Esophagus muscularis mucosa (tissue), 4 donors: ENCODE results near the gene LPAR3. TPM values are rescaled to one million over a fixed set of nuclear protein-coding genes. Genes with fewer than 3 reads are reported as not detected.
A peak's percentile ranks its signal among the peaks of the same experiment; 100 is the strongest.

Source experiments
- DNase-seq: peaks from one replicate; pipeline ENCODE4 v3.0.0-alpha.2; 2017; ENCODE audit errors: extremely low spot score
- H3K27ac ChIP-seq, 4 donors: fragments of 200-600 bp; sonication (generic); replicated peaks in 1 of 4; 1 replicate in 3 of 4; 2 replicates in 1 of 4; pipeline ENCODE4 v1.5.1; 2016 to 2019; ENCODE audit warnings: mild to moderate bottlenecking in 1 of 4
- H3K27me3 ChIP-seq, 4 donors: fragments of 200-600 bp; sonication (generic); one replicate each; pipeline versions ENCODE4 v1.5.1 to v1.6.0; 2016 to 2019
- H3K36me3 ChIP-seq, 4 donors: fragments of 200-600 bp; sonication (generic); one replicate each; pipeline ENCODE4 v1.5.1; 2016 to 2019
- H3K4me1 ChIP-seq, 4 donors: fragments of 200-600 bp; sonication (generic); one replicate each; pipeline ENCODE4 v1.5.1; 2016 to 2019
- H3K4me3 ChIP-seq, 4 donors: fragments of 200-600 bp; sonication (generic); 1 replicate in 2 of 4; 2 replicates in 2 of 4; pipeline ENCODE4 v1.5.1; 2016 to 2019; ENCODE audit warnings: mild to moderate bottlenecking in 4 of 4, moderate library complexity in 1 of 4
- H3K9me3 ChIP-seq, 4 donors: fragments of 200-600 bp; sonication (generic); 1 replicate in 3 of 4; 2 replicates in 1 of 4; pipeline ENCODE4 v1.5.1; 2016 to 2019
- CTCF ChIP-seq, 3 experiments: fragments of 200-600 bp in 2 of 3; fragments of 450-650 bp in 1 of 3; sonication (generic) in 2 of 3; IDR thresholded peaks; one replicate each; pipeline ENCODE4 v1.5.1; 2017 to 2019; ENCODE audit warnings: antibody characterized with exemption in 3 of 3, mild to moderate bottlenecking in 2 of 3, moderate library complexity in 1 of 3
- EP300 ChIP-seq: sonication (generic); formaldehyde crosslinking; IDR thresholded peaks from one replicate; pipeline ENCODE4 v1.6.1; 2017; ENCODE audit warnings: antibody characterized with exemption
- POLR2A ChIP-seq: fragments of 450-650 bp; IDR thresholded peaks from one replicate; pipeline ENCODE4 v1.6.1; 2017; ENCODE audit warnings: antibody characterized with exemption, moderate library complexity, mild to moderate bottlenecking, low read depth
- POLR2AphosphoS5 ChIP-seq, 2 donors: sonication (generic); formaldehyde crosslinking; IDR thresholded peaks; one replicate each; pipeline ENCODE4 v1.6.1; 2017; ENCODE audit warnings: antibody characterized with exemption in 2 of 2
- WGBS: methylation state at CpG from one replicate; pipeline ENCODE4 v1.1.5; 2018; 5-methylcytosine and 5-hydroxymethylcytosine counted together
- intact Hi-C: fragments of 100-400 bp; cut with DNase I; formaldehyde crosslinking; loops from one replicate; pipeline ENCODE4 v1.15.1; 2023
- total RNA-seq, 4 donors: library from RNA; depleted of rRNA; stranded (reverse); fragments of >200 nt; gene quantifications; one replicate each; pipeline versions ENCODE4 v1.1.0 to v1.2.1, GENCODE V29; 2016

LPAR3 gene
- total RNA-seq, 4 donors from 2014 or later, result 0.19 to 0.33 TPM; not detected in 2

GRCh38 chr1:84800090-84801073 is 92.6 kb downstream of the LPAR3 start:
- 83% methylated on average over 7 of the region's 7 CpGs for WGBS
- Histone ChIP-seq H3K27me3 (no peaks in the 10 kb centered on the region), H3K9me3 (no peaks in the 10 kb centered on the region), H3K4me3 (no peak overlapping the region), H3K27ac (no peak overlapping the region), H3K4me1 (no peaks in the 10 kb centered on the region), H3K36me3 (no peaks in the 10 kb centered on the region)
- intact Hi-C loops, result no loop called here
- DNase-seq, result peak; percentile 83
- TF ChIP-seq CTCF (IDR thresholded peaks at IDR 0.05) (no peak), POLR2A (no peak), POLR2AphosphoS5 (IDR thresholded peaks at IDR 0.05) (no peak), EP300 (no peak)

- intact Hi-C loops, result no loop called here
- Histone ChIP-seq H3K9me3 (peaks cover 0 to under 1% (median 0%) of the 10 kb centered on the region in 4 donors), H3K27ac (no peak overlapping the region), H3K36me3 (no peaks in the 10 kb centered on the region), H3K27me3 (no peaks in the 10 kb centered on the region), H3K4me1 (no peaks in the 10 kb centered on the region), H3K4me3 (no peak overlapping the region)
- peak; percentile 70 for DNase-seq
- TF ChIP-seq POLR2A (no peak), POLR2AphosphoS5 (IDR thresholded peaks at IDR 0.05) (no peak), CTCF (IDR thresholded peaks at IDR 0.05) (no peak), EP300 (no peak)
- WGBS, result 80% methylated on average over 3 of the region's 3 CpGs
These were observed 95.4 kb downstream of the LPAR3 start for GRCh38 chr1:84797603-84798002.

- intact Hi-C loops, result no loop called here
- H3K27ac ChIP-seq, result no peak overlapping the region
- no peaks in the 10 kb centered on the region for H3K36me3 ChIP-seq
- no peaks in the 10 kb centered on the region for H3K4me1 ChIP-seq
- H3K27me3 ChIP-seq, result no peaks in the 10 kb centered on the region
- TF ChIP-seq EP300 (no peak), POLR2A (no peak), CTCF (IDR thresholded peaks at IDR 0.05) (no peak), POLR2AphosphoS5 (IDR thresholded peaks at IDR 0.05) (no peak)
- no peak overlapping the region for H3K4me3 ChIP-seq
- H3K9me3 ChIP-seq, result peaks cover 0 to 6% (median 0%) of the 10 kb centered on the region in 4 donors
- DNase-seq, result peak; percentile 21
- 83% methylated on average over 9 of the region's 9 CpGs for WGBS
These were observed 96.9 kb downstream of the LPAR3 start for GRCh38 chr1:84795966-84796600.

- whole genome bisulfite sequencing, result 100% methylated on average over 2 of the region's 2 CpGs
- Histone ChIP-seq H3K4me3 (no peak overlapping the region), H3K36me3 (no peaks in the 10 kb centered on the region), H3K9me3 (peaks cover 0 to 6% (median 0%) of the 10 kb centered on the region in 4 donors), H3K4me1 (no peaks in the 10 kb centered on the region), H3K27me3 (no peaks in the 10 kb centered on the region), H3K27ac (no peak overlapping the region)
- peak; percentile 8 for DNase-seq
- TF ChIP-seq EP300 (no peak), POLR2A (no peak), CTCF (IDR thresholded peaks at IDR 0.05) (no peak)
- intact Hi-C loops, result no loop called here
These were observed 97.8 kb downstream of the LPAR3 start for GRCh38 chr1:84795213-84795612.
